Keratinocyte (primary cell): ENCODE data around the gene LDHB. TPM values are rescaled to one million over a fixed set of nuclear protein-coding genes. Genes with fewer than 3 reads are reported as not detected.

Source experiments
- DNase-seq: peaks from one replicate; pipeline ENCODE4 v3.0.0-alpha.2; 2011; ENCODE audit warnings: low read depth, missing footprints, low spot score
- FAIRE-seq: peaks from 2 replicates; lab custom pipeline; 2011; peaks lifted over from hg19 to GRCh38; lab: Jason Lieb, UNC
- H2AFZ ChIP-seq: 2 replicates; pipeline ENCODE4 v1.6.0; 2012; ENCODE audit warnings: low read length, control low read depth, inconsistent platforms; ENCODE audit not compliant: control insufficient read depth
- H3K27ac ChIP-seq: 2 replicates; pipeline ENCODE4 v1.5.1; 2011; ENCODE audit warnings: low read length; ENCODE audit not compliant: control insufficient read depth, insufficient read depth
- H3K27me3 ChIP-seq: 3 replicates; pipeline ENCODE4 v1.6.0; 2011; ENCODE audit warnings: low read length; ENCODE audit not compliant: control insufficient read depth, insufficient read depth; ENCODE audit errors: extremely low read depth
- H3K36me3 ChIP-seq, 2 experiments: 2 replicates in 1 of 2; 3 replicates in 1 of 2; pipeline ENCODE4 v1.5.1; 2011; ENCODE audit warnings: low read length in 2 of 2, mild to moderate bottlenecking in 1 of 2; ENCODE audit not compliant: control insufficient read depth in 2 of 2, insufficient read depth in 2 of 2; ENCODE audit errors: extremely low read depth in 1 of 2
- H3K4me1 ChIP-seq: 3 replicates; pipeline ENCODE4 v1.5.1; 2011; ENCODE audit warnings: low read length; ENCODE audit not compliant: control insufficient read depth, insufficient read depth; ENCODE audit errors: extremely low read depth
- H3K4me2 ChIP-seq: 3 replicates; pipeline ENCODE4 v1.6.0; 2011; ENCODE audit warnings: low read depth, low read length; ENCODE audit not compliant: control insufficient read depth, insufficient read depth; ENCODE audit errors: extremely low read depth
- H3K4me3 ChIP-seq, 3 experiments: fragments of 200-600 bp in 1 of 3; sonication (generic) in 1 of 3; 2 replicates in 2 of 3; 3 replicates in 1 of 3; pipeline ENCODE4 v1.5.1; 2011 to 2016; ENCODE audit warnings: low read length in 3 of 3, mild to moderate bottlenecking in 3 of 3, control low read depth in 2 of 3, inconsistent platforms in 1 of 3, low read depth in 1 of 3, mixed read lengths in 1 of 3, mixed run types in 1 of 3, moderate library complexity in 1 of 3; ENCODE audit not compliant: control insufficient read depth in 2 of 3, insufficient read depth in 2 of 3; ENCODE audit errors: extremely low read depth in 1 of 3
- H3K79me2 ChIP-seq: 2 replicates; pipeline ENCODE4 v1.6.0; 2012; ENCODE audit warnings: low read length; ENCODE audit not compliant: control insufficient read depth, insufficient read depth
- H3K9ac ChIP-seq: 3 replicates; pipeline ENCODE4 v1.6.0; 2011; ENCODE audit warnings: low read length; ENCODE audit not compliant: control insufficient read depth, insufficient read depth; ENCODE audit errors: extremely low read depth
- H3K9me1 ChIP-seq: 3 replicates; pipeline ENCODE4 v1.6.0; 2011; ENCODE audit warnings: low read length; ENCODE audit not compliant: control insufficient read depth, insufficient read depth; ENCODE audit errors: extremely low read depth
- H3K9me3 ChIP-seq: 2 replicates; pipeline ENCODE4 v1.5.1; 2012; ENCODE audit warnings: low read depth, low read length; ENCODE audit not compliant: control insufficient read depth
- H4K20me1 ChIP-seq: 3 replicates; pipeline ENCODE4 v1.6.0; 2011; ENCODE audit warnings: low read length; ENCODE audit not compliant: control insufficient read depth, insufficient read depth; ENCODE audit errors: extremely low read depth
- EZH2 ChIP-seq: IDR thresholded peaks from one replicate; pipeline ENCODE4 v1.6.1; 2012; ENCODE audit warnings: inconsistent platforms, mild to moderate bottlenecking, low read length, moderate library complexity
- dilution Hi-C: fragments of 300-500 bp; cut with MboI; formaldehyde crosslinking; loops from one replicate; pipeline ENCODE4 v1.7.0; 2020; ENCODE audit warnings: low sequenced_read_pairs; ENCODE audit not compliant: extremely low pct_ligation_motif_present
- polyA plus RNA-seq, 5 experiments: library from polyadenylated mRNA; depleted of rRNA in 3 of 5; stranded (reverse) in 3 of 5; stranded (forward) in 1 of 5; unstranded in 1 of 5; fragments of >200 nt; gene quantifications; 1 replicate in 1 of 5; 2 replicates in 3 of 5; 3 replicates in 1 of 5; pipeline versions ENCODE4 v1.2.1 to v1.2.3, GENCODE V29; 2011 to 2012; ENCODE audit warnings: missing spikeins in 2 of 5, low read depth in 1 of 5, low replicate concordance in 1 of 5
- TF ChIP-seq, protein P1 (sequence below), 3 experiments: IDR thresholded peaks in 1 of 3; conservative IDR thresholded peaks in 1 of 3; optimal IDR thresholded peaks in 1 of 3; 2 replicates in 2 of 3; 3 replicates in 1 of 3; pipeline versions ENCODE3 to v1.5.1; 2011; ENCODE audit warnings: low read length in 3 of 3, mild to moderate bottlenecking in 3 of 3, moderate library complexity in 2 of 3, control low read depth in 1 of 3, inconsistent platforms in 1 of 3; ENCODE audit not compliant: insufficient read depth in 2 of 3; ENCODE audit errors: extremely low read depth in 1 of 3

The LDHB gene
- polyA plus RNA-seq, 1 donor (not counting 4 experiments of a cell fraction or from before 2014, with no cell fraction given): 1,063 TPM

DNA sequence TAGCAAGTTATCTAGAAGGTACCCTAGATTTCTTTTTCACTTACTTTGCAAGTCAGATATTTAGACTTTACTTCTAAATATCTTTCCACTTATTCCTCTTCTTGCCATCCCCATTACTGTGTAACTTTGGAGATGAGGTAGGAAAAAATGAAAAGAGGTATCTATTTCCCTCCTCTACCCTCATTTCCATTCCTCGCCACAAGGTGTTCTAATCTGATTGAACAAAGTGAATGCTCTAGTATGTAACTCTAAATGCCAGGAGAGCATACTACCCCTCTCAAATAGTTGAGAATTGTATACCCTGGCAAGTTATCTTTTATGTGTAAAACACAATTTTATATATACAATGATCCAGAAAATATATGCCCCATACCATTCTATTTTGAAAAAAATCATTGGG is 1.7 kb upstream of the LDHB start:
- Histone ChIP-seq H3K9me1 (no peaks in the 10 kb centered on the region), H4K20me1 (no peaks in the 10 kb centered on the region), H3K4me3 (no peak overlapping the region), H3K27me3 (no peaks in the 10 kb centered on the region), H3K9me3 (no peaks in the 10 kb centered on the region), H3K4me1 (peaks cover 8% of the 10 kb centered on the region), H3K9ac (no peak overlapping the region), H3K36me3 (peaks cover 0 to 6% of the 10 kb centered on the region in 2 experiments), H3K27ac (no peak overlapping the region), H3K79me2 (peaks cover 32% of the 10 kb centered on the region), H2AFZ (no peak overlapping the region), H3K4me2 (no peak overlapping the region)
- DNase-seq (no peak), FAIRE-seq (no peak)
- dilution Hi-C loops: no loop called here
- TF ChIP-seq EZH2: no peak
- TF ChIP-seq, protein P1, sequence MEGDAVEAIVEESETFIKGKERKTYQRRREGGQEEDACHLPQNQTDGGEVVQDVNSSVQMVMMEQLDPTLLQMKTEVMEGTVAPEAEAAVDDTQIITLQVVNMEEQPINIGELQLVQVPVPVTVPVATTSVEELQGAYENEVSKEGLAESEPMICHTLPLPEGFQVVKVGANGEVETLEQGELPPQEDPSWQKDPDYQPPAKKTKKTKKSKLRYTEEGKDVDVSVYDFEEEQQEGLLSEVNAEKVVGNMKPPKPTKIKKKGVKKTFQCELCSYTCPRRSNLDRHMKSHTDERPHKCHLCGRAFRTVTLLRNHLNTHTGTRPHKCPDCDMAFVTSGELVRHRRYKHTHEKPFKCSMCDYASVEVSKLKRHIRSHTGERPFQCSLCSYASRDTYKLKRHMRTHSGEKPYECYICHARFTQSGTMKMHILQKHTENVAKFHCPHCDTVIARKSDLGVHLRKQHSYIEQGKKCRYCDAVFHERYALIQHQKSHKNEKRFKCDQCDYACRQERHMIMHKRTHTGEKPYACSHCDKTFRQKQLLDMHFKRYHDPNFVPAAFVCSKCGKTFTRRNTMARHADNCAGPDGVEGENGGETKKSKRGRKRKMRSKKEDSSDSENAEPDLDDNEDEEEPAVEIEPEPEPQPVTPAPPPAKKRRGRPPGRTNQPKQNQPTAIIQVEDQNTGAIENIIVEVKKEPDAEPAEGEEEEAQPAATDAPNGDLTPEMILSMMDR (optimal IDR thresholded peaks at IDR 0.05 in 1 of 3, IDR thresholded peaks at IDR 0.05 in 1 of 3, conservative IDR thresholded peaks at IDR 0.05 in 1 of 3; ENCODE audit: extremely low read depth in 1 of 3, insufficient read depth in 2 of 3, low read length in 3 of 3): peak in 1 of 3 experiments; percentile 8

DNA sequence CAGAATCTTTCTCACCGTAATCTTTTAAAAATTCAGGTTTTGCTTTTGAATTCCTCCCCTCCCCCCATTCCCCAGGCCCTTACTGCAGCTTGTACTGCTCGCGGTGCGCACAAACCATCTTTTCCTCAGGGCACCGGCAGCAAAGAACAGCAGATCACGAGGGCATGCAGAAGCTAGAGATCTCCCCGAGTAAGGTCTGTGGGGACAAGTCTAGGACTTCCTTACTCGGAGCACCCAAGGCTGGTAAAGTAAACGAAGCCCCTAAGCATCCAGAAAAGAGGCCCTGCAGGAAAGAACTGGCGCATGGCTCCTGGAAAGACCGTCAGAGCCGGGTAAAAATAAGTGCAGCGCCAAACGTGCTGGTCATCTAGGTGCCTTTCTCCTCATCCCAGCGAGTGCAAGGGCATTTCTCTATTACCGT is 727 bp downstream of the LDHB start:
- H3K4me3 ChIP-seq: peak overlapping the region; percentile 70 to 91 (median 84)
- peak; percentile 5 for FAIRE-seq
- no peaks in the 10 kb centered on the region for H3K9me3 ChIP-seq
- no peaks in the 10 kb centered on the region for H3K27me3 ChIP-seq
- DNase-seq: no peak
- peak overlapping the region; percentile 77 for H3K27ac ChIP-seq
- peak overlapping the region; percentile 90 for H2AFZ ChIP-seq
- peaks cover 8% of the 10 kb centered on the region for H3K4me1 ChIP-seq
- H3K4me2 ChIP-seq: peak overlapping the region; percentile 83
- dilution Hi-C loops: no loop called here
- H3K79me2 ChIP-seq: peaks cover 54% of the 10 kb centered on the region
- no peaks in the 10 kb centered on the region for H4K20me1 ChIP-seq
- no peak for TF ChIP-seq EZH2
- TF ChIP-seq, protein P1 (optimal IDR thresholded peaks at IDR 0.05 in 1 of 3, IDR thresholded peaks at IDR 0.05 in 1 of 3, conservative IDR thresholded peaks at IDR 0.05 in 1 of 3; ENCODE audit: extremely low read depth in 1 of 3, insufficient read depth in 2 of 3, low read length in 3 of 3): no peak
- H3K9me1 ChIP-seq: no peaks in the 10 kb centered on the region
- H3K36me3 ChIP-seq: peaks cover 6 to 13% of the 10 kb centered on the region in 2 experiments
- H3K9ac ChIP-seq: peak overlapping the region; percentile 89
